Measurements from ENCODE around the gene NME3. TPM values are rescaled to one million over a fixed set of nuclear protein-coding genes. Genes with fewer than 3 reads are reported as not detected.
A peak's percentile ranks its signal among the peaks of the same experiment; 100 is the strongest.

The NME3 gene
- 15.6 and 25.5 TPM in 2 replicates for polyA plus RNA-seq (2011; rRNA removed)
- polyA minus RNA-seq (2011; rRNA and poly(A)+ RNA removed) = 2.0 and 2.1 TPM in 2 replicates

DNA sequence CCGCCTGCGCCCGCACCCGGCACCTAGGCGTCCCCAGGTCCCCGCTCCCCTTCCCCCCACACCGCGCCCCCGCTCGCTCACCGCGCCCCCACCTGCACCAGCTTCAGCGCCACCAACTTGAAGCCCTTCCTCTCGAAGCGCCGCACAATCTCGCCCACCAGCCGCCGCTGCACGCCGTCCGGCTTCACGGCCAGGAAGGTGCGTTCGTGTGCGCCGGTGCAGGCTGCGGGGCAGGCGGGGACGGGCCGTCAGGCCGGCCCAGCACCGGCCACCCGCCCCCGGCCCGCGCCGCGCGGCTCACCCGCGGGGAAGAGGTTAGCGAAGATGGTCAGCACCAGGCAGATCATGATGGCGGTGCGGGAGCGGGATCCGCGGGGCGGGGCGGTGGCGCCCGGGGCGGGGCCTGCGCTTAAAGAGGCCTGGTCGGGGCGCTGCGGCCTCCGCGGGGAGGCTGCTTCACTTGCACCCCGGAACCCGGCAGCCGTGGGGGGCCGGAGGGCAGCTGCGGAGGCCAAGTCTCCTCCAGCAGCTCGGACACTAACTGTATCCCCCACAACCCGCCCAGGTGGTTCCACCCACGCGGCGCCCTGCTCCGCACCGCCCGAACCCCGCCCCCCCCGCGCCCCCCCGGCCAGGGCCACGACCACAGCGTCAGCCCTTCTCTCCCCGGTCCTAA lies at the start of gene NME3:
TSS of gene NME3 (minus strand) at position 356 of the 676 bp plus-strand sequence. CDS start at position 347, 9 bp downstream.
- H3K27me3 ChIP-seq (ENCODE audit: control insufficient read depth, insufficient read depth, low read length) = no peaks in the 10 kb centered on the region
- TF ChIP-seq CTCF (IDR thresholded peaks at IDR 0.05; ENCODE audit: low read depth, low read length) = no peak
- H3K9me3 ChIP-seq (ENCODE audit: control insufficient read depth, insufficient read depth, low read length) = peaks cover 6% of the 10 kb centered on the region; the same call in 1 of the 2 replicates
- CTCF ChIA-PET = interaction anchor here (0.9 kb wide), 1 partner anchor 53 kb away, joined by 3 read pairs; no protein-coding TSS in a partner anchor
- POLR2A ChIA-PET = interaction anchor here (0.6 to 2.1 kb wide), 4 partner anchors 11 to 93 kb away, joined by 3 to 17 read pairs (median 8); partner anchors contain the start of genes FAHD1, HAGH, JPT2 and NUBP2
- H3K4me3 ChIP-seq (ENCODE audit: low read depth, low read length) = peak within 1 kb of the TSS; percentile 77
- peak within 1 kb of the TSS; percentile 47 for H3K27ac ChIP-seq (ENCODE audit: low read depth, low read length)
- DNase-seq (ENCODE audit: low read depth, low spot score) = no peak

GRCh38 chr16:1820946-1821290 lies 49.6 kb upstream of the NME3 start:
- CTCF ChIA-PET = no interaction called here
- POLR2A ChIA-PET = no interaction called here
- H3K27me3 ChIP-seq (ENCODE audit: control insufficient read depth, insufficient read depth, low read length) = no peaks in the 10 kb centered on the region

DNA sequence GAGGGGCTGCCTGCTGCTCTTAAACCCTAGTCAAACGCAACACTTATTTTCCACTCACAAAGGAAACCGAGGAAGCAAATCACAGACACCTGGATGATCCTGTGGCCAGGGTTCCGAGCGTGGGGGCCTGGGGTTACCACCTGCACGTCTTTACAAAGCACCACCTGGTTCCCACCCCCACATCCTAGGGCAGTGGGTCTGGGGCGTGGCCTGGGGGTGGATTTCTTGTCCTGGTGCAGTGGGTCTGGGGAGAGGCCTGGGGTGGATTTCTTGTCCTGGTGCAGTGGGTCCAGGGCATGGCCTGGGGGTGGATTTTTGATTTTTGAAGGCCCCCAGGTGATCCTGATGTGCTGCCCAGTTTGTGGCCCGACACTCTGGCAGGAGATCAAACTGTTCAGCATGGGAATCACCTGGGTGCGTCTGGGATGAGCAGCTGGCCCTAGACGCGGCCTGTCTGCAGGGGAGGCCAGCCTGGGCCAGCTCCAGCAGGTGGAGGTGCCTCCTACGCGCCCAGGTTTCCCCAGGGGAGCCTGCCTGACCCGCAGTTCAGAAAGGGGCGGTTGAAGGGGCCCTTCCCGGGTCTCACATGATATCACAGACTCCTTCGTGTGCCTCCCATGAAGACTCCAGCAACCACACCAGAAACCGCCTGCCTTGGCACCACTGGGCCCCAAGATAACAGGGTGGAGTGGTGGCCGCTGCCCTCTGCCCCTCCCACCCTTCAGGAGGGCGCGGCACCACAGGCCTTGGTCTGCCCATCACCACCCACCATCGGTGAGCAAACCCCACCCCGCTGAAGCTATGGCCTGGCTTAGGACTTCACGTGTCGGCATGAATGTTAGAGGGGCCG lies 49.0 kb upstream of the NME3 start:
- no peak for DNase-seq (ENCODE audit: low read depth, low spot score)
- TF ChIP-seq CTCF (IDR thresholded peaks at IDR 0.05; ENCODE audit: low read depth, low read length) = no peak
- H3K9me3 ChIP-seq (ENCODE audit: control insufficient read depth, insufficient read depth, low read length) = no peaks in the 10 kb centered on the region; the same call in 1 of the 2 replicates
- no peak overlapping the region for H3K4me3 ChIP-seq (ENCODE audit: low read depth, low read length)
- no peak overlapping the region for H3K27ac ChIP-seq (ENCODE audit: low read depth, low read length)
- no peaks in the 10 kb centered on the region for H3K27me3 ChIP-seq (ENCODE audit: control insufficient read depth, insufficient read depth, low read length)
- ChIA-PET CTCF (no interaction called here), POLR2A (no interaction called here)

More at GRCh38 chr16:1820946-1821290, 49.6 kb upstream of the NME3 start:
- H3K4me3 ChIP-seq (ENCODE audit: low read depth, low read length) = no peak overlapping the region
- H3K9me3 ChIP-seq (ENCODE audit: control insufficient read depth, insufficient read depth, low read length) = no peaks in the 10 kb centered on the region; the same call in 1 of the 2 replicates
- DNase-seq (ENCODE audit: low read depth, low spot score) = no peak
- TF ChIP-seq CTCF (IDR thresholded peaks at IDR 0.05; ENCODE audit: low read depth, low read length) = no peak
- H3K27ac ChIP-seq (ENCODE audit: low read depth, low read length) = no peak overlapping the region

DNA sequence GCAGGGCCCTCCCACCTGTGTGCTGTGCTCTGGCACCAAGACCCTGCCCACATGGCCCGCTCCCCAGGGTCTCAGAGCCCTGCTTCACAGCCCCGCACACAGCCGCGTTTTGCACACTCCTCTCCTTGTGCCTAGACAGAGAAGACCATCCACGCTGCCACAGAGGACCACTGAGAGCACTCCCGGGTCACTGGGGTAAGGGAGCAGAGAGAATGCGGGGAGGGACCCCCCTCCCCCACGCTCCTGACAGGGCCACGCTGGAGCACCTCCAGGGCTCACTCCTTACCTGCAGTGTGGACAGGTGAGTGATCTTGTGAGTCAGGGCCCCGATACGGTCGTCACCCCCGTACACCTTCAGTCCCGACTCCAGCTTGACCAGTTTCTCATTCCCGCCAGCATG lies 48.3 kb upstream of the NME3 start:
- no peaks in the 10 kb centered on the region for H3K27me3 ChIP-seq (ENCODE audit: control insufficient read depth, insufficient read depth, low read length)
- ChIA-PET POLR2A (no interaction called here), CTCF (no interaction called here)
- DNase-seq (ENCODE audit: low read depth, low spot score) = no peak
- H3K9me3 ChIP-seq (ENCODE audit: control insufficient read depth, insufficient read depth, low read length) = no peaks in the 10 kb centered on the region; the same call in 1 of the 2 replicates
- TF ChIP-seq CTCF (IDR thresholded peaks at IDR 0.05; ENCODE audit: low read depth, low read length) = no peak
- H3K27ac ChIP-seq (ENCODE audit: low read depth, low read length) = no peak overlapping the region
- no peak overlapping the region for H3K4me3 ChIP-seq (ENCODE audit: low read depth, low read length)

All from AG04450 (cell line).